ENCODE measurements around the gene BEND6. TPM values are rescaled to one million over a fixed set of nuclear protein-coding genes. Genes with fewer than 3 reads are reported as not detected.
"Not testable (repeated sequence)": the region's sequence is repeated elsewhere in the genome, so short reads cannot be mapped to it uniquely, and the experiment has no call there.

Gene BEND6
- total RNA-seq, 1 donor from 2014 or later: 2.3 TPM

DNA sequence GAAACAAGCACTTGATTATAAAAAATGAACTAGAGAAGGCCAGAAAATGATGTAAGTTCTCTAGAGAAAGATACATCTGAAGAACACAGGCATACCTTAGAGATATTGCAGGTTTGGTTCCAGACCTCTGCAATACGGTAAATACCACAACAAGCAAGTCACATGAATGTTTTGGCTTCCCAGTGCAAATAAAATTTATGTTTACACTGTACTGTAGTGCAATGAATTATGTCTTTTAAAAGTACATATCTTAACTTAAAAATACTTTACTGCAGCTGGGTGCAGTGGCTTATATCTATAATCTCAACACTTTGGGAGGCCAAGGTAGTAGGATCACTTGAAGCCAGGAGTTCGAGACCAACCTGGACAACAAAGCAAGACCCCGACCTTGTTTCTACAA is 80.6 kb downstream of the BEND6 start:
- H3K27ac Mint-ChIP-seq (ENCODE audit: unreplicated experiment): no peak overlapping the region
- TF ChIP-seq, protein P1, sequence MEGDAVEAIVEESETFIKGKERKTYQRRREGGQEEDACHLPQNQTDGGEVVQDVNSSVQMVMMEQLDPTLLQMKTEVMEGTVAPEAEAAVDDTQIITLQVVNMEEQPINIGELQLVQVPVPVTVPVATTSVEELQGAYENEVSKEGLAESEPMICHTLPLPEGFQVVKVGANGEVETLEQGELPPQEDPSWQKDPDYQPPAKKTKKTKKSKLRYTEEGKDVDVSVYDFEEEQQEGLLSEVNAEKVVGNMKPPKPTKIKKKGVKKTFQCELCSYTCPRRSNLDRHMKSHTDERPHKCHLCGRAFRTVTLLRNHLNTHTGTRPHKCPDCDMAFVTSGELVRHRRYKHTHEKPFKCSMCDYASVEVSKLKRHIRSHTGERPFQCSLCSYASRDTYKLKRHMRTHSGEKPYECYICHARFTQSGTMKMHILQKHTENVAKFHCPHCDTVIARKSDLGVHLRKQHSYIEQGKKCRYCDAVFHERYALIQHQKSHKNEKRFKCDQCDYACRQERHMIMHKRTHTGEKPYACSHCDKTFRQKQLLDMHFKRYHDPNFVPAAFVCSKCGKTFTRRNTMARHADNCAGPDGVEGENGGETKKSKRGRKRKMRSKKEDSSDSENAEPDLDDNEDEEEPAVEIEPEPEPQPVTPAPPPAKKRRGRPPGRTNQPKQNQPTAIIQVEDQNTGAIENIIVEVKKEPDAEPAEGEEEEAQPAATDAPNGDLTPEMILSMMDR (conservative IDR thresholded peaks at IDR 0.05): no peak
- DNase-seq (ENCODE audit: low read depth, low spot score): no peak
- H3K4me3 Mint-ChIP-seq: no peak overlapping the region
- H3K4me1 Mint-ChIP-seq: no peaks in the 10 kb centered on the region
- H3K9me3 Mint-ChIP-seq: no peaks in the 10 kb centered on the region
- H3K36me3 Mint-ChIP-seq (ENCODE audit: low read depth): no peaks in the 10 kb centered on the region
- H3K27me3 Mint-ChIP-seq (ENCODE audit: low read depth): peaks cover 6% of the 10 kb centered on the region

DNA sequence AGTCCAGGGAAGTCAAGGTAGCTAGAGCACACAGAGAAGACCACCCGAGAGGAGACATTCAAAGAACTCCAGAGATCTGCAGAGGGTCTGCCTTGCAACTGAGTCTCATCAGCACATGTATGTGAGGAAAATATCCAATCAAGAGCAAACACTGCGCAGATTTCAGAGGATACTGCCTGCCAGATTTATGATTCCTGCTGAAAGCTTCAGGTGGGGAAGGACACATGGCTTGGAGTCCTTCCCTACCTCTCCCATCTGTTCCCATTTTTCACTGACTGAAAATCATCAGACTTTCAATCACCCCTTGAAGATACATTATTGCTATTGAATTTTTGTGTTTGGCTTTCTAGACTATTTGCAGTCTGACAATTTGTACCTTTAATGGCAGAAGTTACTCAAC is 84.0 kb downstream of the BEND6 start:
- TF ChIP-seq, protein P1 (conservative IDR thresholded peaks at IDR 0.05): no peak
- DNase-seq (ENCODE audit: low read depth, low spot score): no peak
- H3K4me3 Mint-ChIP-seq: no peak overlapping the region
- H3K27ac Mint-ChIP-seq (ENCODE audit: unreplicated experiment): no peak overlapping the region
- no peaks in the 10 kb centered on the region for H3K4me1 Mint-ChIP-seq
- peaks cover 2% of the 10 kb centered on the region for H3K9me3 Mint-ChIP-seq
- H3K36me3 Mint-ChIP-seq (ENCODE audit: low read depth): no peaks in the 10 kb centered on the region
- H3K27me3 Mint-ChIP-seq (ENCODE audit: low read depth): peaks cover 23% of the 10 kb centered on the region

DNA sequence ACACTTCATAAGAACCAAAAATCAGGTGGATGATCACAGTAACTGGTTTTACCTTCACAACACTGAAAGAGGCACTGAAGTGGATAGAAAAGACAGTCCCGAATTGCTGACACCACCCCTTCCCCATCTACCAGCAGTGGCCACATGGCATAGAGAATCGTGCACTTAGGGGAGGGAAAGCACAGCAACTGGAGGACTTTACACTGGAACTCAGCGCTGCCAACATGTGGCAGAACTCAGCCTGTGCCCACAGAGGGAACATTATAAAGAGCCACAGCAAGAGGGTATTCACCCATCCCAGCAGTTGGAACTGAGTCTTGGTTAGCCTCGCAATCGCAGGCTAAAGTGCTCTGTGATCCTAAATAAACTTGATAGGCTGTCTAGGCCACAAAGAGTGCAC is 85.1 kb downstream of the BEND6 start:
- Mint-ChIP-seq H3K4me3 (no peak overlapping the region), H3K9me3 (peaks cover 4% of the 10 kb centered on the region), H3K27ac (ENCODE audit: unreplicated experiment) (no peak overlapping the region), H3K4me1 (no peaks in the 10 kb centered on the region), H3K27me3 (ENCODE audit: low read depth) (peaks cover 26% of the 10 kb centered on the region), H3K36me3 (ENCODE audit: low read depth) (no peaks in the 10 kb centered on the region)
- DNase-seq (ENCODE audit: low read depth, low spot score): no peak
- TF ChIP-seq, protein P1 (conservative IDR thresholded peaks at IDR 0.05): no peak

DNA sequence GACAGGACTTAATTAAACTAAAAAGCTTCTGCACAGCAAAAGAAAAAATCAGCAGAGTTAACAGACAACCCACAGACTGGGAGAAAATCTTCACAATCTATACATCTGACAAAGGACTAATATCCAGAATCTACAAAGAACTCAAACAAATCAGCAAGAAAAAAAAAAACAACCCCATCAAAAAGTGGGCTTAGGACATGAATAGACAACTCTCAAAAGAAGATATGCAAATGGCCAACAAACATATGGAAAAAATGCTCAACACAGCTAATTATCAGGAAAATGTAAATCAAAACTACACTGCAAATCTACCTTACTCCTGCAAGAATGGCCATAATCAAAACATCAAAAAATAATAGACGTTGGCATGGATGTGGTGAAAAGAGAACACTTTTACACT is 89.2 kb downstream of the BEND6 start:
- H3K27ac Mint-ChIP-seq (ENCODE audit: unreplicated experiment); H3K36me3 Mint-ChIP-seq (ENCODE audit: low read depth); H3K9me3 Mint-ChIP-seq; DNase-seq (ENCODE audit: low read depth, low spot score): not testable (repeated sequence)
- Mint-ChIP-seq H3K27me3 (ENCODE audit: low read depth) (peaks cover 24% of the 10 kb centered on the region), H3K4me3 (peak overlapping the region; percentile 38), H3K4me1 (peaks cover 20% of the 10 kb centered on the region)

DNA sequence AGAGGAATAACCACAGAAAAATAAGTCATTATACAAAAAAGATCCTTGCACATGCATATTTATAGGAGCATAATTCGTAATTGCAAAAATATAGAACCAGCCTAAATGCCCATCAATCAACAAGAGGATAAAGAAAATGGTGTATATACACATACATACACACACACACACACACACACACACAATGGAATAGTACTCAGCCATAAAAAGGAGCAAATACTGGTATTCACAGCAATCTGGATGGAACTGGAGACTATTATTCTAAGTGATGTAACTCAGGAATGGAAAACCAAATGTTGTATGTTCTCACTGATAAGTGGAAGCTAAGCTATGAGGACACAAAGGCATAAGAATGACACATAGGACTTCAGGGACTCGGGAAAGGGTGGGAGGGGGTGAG is 89.7 kb downstream of the BEND6 start:
- Mint-ChIP-seq H3K4me3 (peak overlapping the region; percentile 38), H3K36me3 (ENCODE audit: low read depth) (peaks cover 3% of the 10 kb centered on the region), H3K9me3 (peaks cover 4% of the 10 kb centered on the region), H3K27ac (ENCODE audit: unreplicated experiment) (no peak overlapping the region), H3K4me1 (peaks cover 25% of the 10 kb centered on the region), H3K27me3 (ENCODE audit: low read depth) (peaks cover 24% of the 10 kb centered on the region)
- TF ChIP-seq, protein P1 (conservative IDR thresholded peaks at IDR 0.05): no peak
- DNase-seq (ENCODE audit: low read depth, low spot score): no peak

DNA sequence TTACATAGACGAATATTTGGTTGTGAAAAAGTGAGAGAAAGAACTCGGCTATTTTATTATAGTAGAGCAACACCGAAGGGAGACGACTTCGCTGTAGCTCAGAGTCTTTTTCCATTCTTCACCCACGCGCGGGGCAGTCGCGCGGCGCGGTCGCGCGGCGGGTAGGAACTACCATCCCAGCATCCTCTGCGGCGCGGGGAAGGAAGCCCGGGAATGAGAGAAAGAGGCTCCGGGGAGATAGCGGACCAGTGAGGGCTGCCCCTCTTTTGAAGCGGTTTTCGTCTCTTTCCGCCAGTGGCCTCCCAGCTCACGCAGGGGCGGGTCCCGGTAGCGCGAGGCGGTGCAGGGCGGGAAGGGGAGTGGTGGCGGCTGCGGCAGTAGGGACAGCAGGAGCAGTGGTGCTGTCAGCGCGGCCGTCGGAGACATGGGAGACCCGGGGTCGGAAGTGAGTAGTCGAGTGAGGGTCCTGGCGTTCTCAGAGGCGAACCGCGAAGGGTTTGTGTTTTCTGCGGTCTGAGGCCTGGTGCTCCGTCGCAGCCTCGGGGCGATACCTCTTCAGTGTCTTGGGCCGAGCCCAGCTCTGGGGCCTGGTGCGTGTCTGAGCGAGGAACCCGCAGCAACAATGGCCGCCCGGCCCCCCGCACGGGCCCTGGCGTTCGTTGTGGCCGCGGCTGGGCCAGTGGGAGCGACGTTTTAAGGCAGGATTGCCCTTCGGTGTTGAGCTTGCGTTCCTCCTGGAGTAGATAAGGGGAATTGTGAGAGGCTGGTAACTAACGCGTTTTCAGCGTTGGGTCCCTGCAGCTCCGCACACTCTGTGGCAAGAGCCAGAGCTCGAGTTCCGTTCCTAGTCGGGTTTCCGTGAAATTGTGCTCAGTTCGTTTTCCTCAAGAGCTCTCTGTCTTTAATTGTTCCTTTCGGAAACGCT is 91.7 kb downstream of the BEND6 start, which contains the start of gene KIAA1586:
Gene KIAA1586 (plus strand): TSS at position 362 of the 925 bp plus-strand sequence. CDS start 63 bp downstream, at position 425.
- peak; percentile 77 for DNase-seq (ENCODE audit: low read depth, low spot score)
- Mint-ChIP-seq H3K27ac (ENCODE audit: unreplicated experiment) (peak within 1 kb of the TSS; percentile 99), H3K36me3 (ENCODE audit: low read depth) (peaks cover 10% of the 10 kb centered on the region), H3K4me3 (peak within 1 kb of the TSS; percentile 98), H3K27me3 (ENCODE audit: low read depth) (peaks cover 18% of the 10 kb centered on the region), H3K4me1 (peaks cover 34% of the 10 kb centered on the region)
- not testable (repeated sequence) for H3K9me3 Mint-ChIP-seq

DNA sequence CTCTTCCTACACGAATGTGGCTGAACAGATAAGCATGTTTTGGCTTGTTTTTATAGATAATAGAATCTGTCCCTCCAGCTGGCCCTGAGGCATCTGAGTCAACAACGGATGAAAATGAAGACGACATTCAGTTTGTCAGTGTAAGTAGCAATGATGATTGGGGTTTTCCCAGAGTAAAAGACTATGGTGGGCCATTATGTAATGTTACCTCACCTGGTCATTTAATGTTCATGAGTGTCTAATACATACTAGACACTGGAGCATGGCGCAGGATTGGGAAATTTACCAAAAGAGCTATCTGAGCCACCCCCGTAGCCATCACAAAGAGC is 92.3 kb downstream of the BEND6 start:
- peaks cover 15% of the 10 kb centered on the region for H3K27me3 Mint-ChIP-seq (ENCODE audit: low read depth)
- peaks cover 10% of the 10 kb centered on the region for H3K36me3 Mint-ChIP-seq (ENCODE audit: low read depth)
- not testable (repeated sequence) for H3K9me3 Mint-ChIP-seq; DNase-seq (ENCODE audit: low read depth, low spot score); H3K27ac Mint-ChIP-seq (ENCODE audit: unreplicated experiment); H3K4me3 Mint-ChIP-seq
- H3K4me1 Mint-ChIP-seq: peaks cover 34% of the 10 kb centered on the region

DNA sequence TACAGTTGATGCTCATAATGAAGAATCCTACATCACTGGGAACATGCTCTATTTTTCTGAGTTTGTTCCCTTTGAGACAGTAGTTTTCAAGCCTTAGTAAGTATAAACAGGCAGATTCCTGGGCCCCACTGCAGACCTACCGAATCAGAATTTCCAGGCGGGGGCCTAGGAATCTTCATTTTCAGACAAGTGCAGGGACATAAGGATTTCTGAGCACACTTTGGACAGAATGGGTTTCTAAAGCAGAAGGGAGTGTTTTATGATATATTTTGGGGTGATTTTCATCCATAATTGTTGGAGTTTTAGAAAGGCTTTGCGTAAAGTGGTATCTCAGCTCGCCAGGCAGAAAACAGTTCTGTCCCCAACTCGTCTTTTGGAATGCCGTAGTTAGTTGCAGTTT is 93.0 kb downstream of the BEND6 start:
- H3K27me3 Mint-ChIP-seq (ENCODE audit: low read depth): peaks cover 14% of the 10 kb centered on the region
- H3K27ac Mint-ChIP-seq (ENCODE audit: unreplicated experiment); H3K9me3 Mint-ChIP-seq; DNase-seq (ENCODE audit: low read depth, low spot score): not testable (repeated sequence)
- peaks cover 10% of the 10 kb centered on the region for H3K36me3 Mint-ChIP-seq (ENCODE audit: low read depth)
- peak overlapping the region; percentile 88 for H3K4me3 Mint-ChIP-seq
- H3K4me1 Mint-ChIP-seq: peaks cover 34% of the 10 kb centered on the region
